Lung (tissue), 12 donors: ENCODE measurements around the gene TFDP1. TPM values are rescaled to one million over a fixed set of nuclear protein-coding genes. Genes with fewer than 3 reads are reported as not detected.

Experiments used
- ATAC-seq: fragments of 200-7000 bp; cut with Tn5 transposase; one replicate; pipeline ENCODE4 v1.9.1; 2020; ENCODE audit warnings: moderate number of reproducible peaks; ENCODE audit not compliant: insufficient read depth, low FRiP score
- DNase-seq, 3 donors: peaks; one replicate each; pipeline ENCODE4 v3.0.0-alpha.2; 2013 to 2017
- H3K27ac ChIP-seq, 2 donors: one replicate each; pipeline ENCODE4 v1.5.1; 2013; ENCODE audit warnings: mild to moderate bottlenecking in 2 of 2, moderate library complexity in 2 of 2, control low read depth in 1 of 2, inconsistent platforms in 1 of 2, low read depth in 1 of 2, low read length in 1 of 2
- H3K27me3 ChIP-seq, 3 donors: one replicate each; pipeline ENCODE4 v1.5.1; 2013; ENCODE audit warnings: low read length in 2 of 3; ENCODE audit not compliant: control insufficient read depth in 3 of 3, insufficient read depth in 3 of 3
- H3K36me3 ChIP-seq, 4 donors: one replicate each; pipeline ENCODE4 v1.5.1; 2013; ENCODE audit warnings: low read length in 4 of 4, mild to moderate bottlenecking in 1 of 4, moderate library complexity in 1 of 4; ENCODE audit not compliant: control insufficient read depth in 4 of 4, insufficient read depth in 4 of 4
- H3K4me1 ChIP-seq, 5 donors: one replicate each; pipeline ENCODE4 v1.5.1; 2013; ENCODE audit warnings: low read length in 5 of 5, mild to moderate bottlenecking in 2 of 5, moderate library complexity in 1 of 5; ENCODE audit not compliant: control insufficient read depth in 5 of 5, insufficient read depth in 5 of 5
- H3K4me3 ChIP-seq: one replicate; pipeline ENCODE4 v1.5.1; 2013; ENCODE audit warnings: mild to moderate bottlenecking, control low read depth, moderate library complexity
- H3K9ac ChIP-seq, 2 donors: one replicate each; pipeline ENCODE4 v1.5.1; 2013; ENCODE audit warnings: low read length in 2 of 2, control low read depth in 1 of 2; ENCODE audit not compliant: insufficient read depth in 1 of 2
- H3K9me3 ChIP-seq, 4 donors: one replicate each; pipeline ENCODE4 v1.5.1; 2013; ENCODE audit warnings: low read length in 3 of 4, mild to moderate bottlenecking in 1 of 4, moderate library complexity in 1 of 4; ENCODE audit not compliant: control insufficient read depth in 4 of 4, insufficient read depth in 3 of 4
- WGBS, 2 donors: extraction: QIAGEN DNeasy Blood & Tissue Kit; methylation state at CpG; one replicate each; pipeline ENCODE4 v1.1.7; 2013; 5-methylcytosine and 5-hydroxymethylcytosine counted together
- polyA plus RNA-seq, 2 donors: library from polyadenylated mRNA; stranded (reverse); fragments of 200-250 nt; gene quantifications; one replicate each; pipeline ENCODE4 v1.2.1, GENCODE V29; 2013
- total RNA-seq, 2 donors: library from RNA; depleted of rRNA in 1 of 2; stranded (reverse); fragments of >200 nt in 1 of 2; gene quantifications; one replicate each; pipeline ENCODE4 v1.2.1, GENCODE V29; 2014 to 2021
- TF ChIP-seq, protein P1 (sequence below): IDR thresholded peaks from 2 replicates; pipeline ENCODE4 v1.5.1; 2012; ENCODE audit warnings: mild to moderate bottlenecking; ENCODE audit errors: control extremely low read depth, extremely low read depth
- donor health status: control.
- donor health status: control.
- donor health status: Bipolar disorder and iron deficiency.
- donor health status: healthy.
- donor health status: DM: yes; HTN: yes; CAD: no.

TFDP1 gene
- total and polyA plus RNA-seq, 4 donors: 19.6 to 44.2 (median 40.3) TPM

DNA sequence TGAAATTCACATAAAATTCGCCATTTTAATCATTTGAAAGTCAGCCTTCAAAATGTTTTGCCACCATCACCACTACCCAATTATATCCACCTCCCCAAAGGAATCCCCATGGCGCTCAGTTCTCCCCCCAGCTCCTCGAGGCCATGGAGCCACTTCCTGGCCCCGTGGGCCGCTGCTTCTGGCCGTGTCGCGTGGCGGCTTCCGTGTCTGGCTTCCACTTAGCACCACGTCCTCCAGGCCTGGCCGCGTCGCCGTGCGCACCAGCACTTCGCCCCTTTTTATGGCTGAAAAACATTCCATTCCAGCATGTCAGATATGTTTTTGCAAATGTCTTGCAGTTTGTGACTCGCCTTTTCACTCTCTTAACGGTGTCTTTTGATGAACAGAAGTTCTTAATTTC, 47.3 kb upstream of the TFDP1 start:
- no peak overlapping the region for H3K27ac ChIP-seq
- H3K4me3 ChIP-seq: no peak overlapping the region
- no peak for ATAC-seq
- peaks cover 0 to 31% (median 20%) of the 10 kb centered on the region in 4 donors for H3K36me3 ChIP-seq
- peaks cover 0 to 7% (median 0%) of the 10 kb centered on the region in 3 donors for H3K27me3 ChIP-seq
- H3K9me3 ChIP-seq: peaks cover 0 to 6% (median 2%) of the 10 kb centered on the region in 4 donors
- DNase-seq: no peak
- H3K4me1 ChIP-seq: peaks cover 0 to 14% (median 0%) of the 10 kb centered on the region in 5 donors
- WGBS, 2 donors: 94% methylated on average over 19 of the region's 19 CpGs
- no peak overlapping the region for H3K9ac ChIP-seq
- TF ChIP-seq, protein P1, sequence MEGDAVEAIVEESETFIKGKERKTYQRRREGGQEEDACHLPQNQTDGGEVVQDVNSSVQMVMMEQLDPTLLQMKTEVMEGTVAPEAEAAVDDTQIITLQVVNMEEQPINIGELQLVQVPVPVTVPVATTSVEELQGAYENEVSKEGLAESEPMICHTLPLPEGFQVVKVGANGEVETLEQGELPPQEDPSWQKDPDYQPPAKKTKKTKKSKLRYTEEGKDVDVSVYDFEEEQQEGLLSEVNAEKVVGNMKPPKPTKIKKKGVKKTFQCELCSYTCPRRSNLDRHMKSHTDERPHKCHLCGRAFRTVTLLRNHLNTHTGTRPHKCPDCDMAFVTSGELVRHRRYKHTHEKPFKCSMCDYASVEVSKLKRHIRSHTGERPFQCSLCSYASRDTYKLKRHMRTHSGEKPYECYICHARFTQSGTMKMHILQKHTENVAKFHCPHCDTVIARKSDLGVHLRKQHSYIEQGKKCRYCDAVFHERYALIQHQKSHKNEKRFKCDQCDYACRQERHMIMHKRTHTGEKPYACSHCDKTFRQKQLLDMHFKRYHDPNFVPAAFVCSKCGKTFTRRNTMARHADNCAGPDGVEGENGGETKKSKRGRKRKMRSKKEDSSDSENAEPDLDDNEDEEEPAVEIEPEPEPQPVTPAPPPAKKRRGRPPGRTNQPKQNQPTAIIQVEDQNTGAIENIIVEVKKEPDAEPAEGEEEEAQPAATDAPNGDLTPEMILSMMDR: no peak

DNA sequence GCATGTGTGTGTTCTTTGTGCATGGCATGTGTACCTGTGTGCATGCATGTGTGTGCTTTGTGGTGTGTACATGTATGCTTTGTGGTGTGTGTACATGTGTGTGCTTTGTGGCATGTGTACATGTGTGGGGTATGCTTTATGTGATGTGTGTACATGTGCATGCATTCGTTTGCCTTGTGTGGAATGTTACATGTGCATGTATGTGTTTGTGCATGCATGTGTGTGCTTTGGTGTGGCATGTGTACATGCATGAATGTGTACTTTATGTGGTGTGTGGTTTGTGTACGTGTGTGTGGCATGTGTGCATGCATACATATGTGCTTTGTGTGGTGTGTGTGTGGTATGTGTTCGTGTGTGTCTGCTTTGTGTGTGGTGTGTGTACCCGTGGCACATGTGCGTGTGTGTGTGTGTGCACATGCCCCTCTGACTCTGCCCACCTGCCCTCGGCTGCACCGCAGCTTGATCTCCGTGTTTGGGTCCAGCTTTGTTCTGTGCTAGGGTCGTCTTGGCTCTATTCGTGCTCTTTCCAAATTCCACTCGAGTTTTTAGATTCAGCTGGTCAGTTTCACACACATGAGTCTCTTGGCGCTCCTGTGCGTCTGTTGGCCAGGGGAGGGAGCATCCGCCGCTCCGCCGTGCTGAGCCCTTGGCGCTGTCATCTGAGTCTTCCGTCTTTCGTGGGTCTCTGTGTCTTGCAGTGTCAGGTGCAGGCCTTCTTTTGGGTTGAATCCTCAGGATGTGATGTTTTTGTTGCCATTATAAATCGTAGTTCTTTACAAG, 46.5 kb upstream of the TFDP1 start:
- Histone ChIP-seq H3K36me3 (peaks cover 0 to 31% (median 21%) of the 10 kb centered on the region in 4 donors), H3K9ac (no peak overlapping the region), H3K4me1 (peaks cover 0 to 10% (median 0%) of the 10 kb centered on the region in 5 donors), H3K4me3 (no peak overlapping the region), H3K27me3 (peaks cover 0 to 7% (median 0%) of the 10 kb centered on the region in 3 donors), H3K27ac (no peak overlapping the region), H3K9me3 (peaks cover 0 to 6% (median 2%) of the 10 kb centered on the region in 4 donors)
- TF ChIP-seq, protein P1: no peak
- ATAC-seq: no peak
- no peak for DNase-seq
- WGBS, 2 donors: 96% methylated on average over 21 of the region's 21 CpGs

DNA sequence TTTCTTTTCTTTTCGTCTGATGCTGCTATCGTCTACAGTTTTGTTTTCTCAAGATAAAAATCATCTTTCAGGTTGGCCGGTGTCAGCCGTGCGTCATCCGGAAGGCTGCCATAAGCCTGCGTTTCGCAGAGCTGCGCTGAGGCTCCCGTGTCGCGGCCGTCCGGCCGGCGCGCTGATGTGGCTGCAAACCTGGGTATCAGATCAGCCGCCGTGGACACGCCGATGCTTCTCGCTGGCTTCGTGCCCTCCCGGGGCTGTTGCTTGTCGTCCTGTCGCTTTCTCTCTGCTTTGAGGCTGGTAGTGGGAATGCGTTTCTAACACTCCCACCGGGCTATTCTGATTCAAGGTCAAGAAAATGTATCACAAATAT, 45.9 kb upstream of the TFDP1 start:
- ATAC-seq: no peak
- Histone ChIP-seq H3K9ac (no peak overlapping the region), H3K9me3 (peaks cover 0 to 6% (median 2%) of the 10 kb centered on the region in 4 donors), H3K27ac (no peak overlapping the region), H3K4me3 (no peak overlapping the region), H3K27me3 (peaks cover 0 to 7% (median 0%) of the 10 kb centered on the region in 3 donors), H3K36me3 (peaks cover 0 to 28% (median 21%) of the 10 kb centered on the region in 4 donors), H3K4me1 (peaks cover 0 to 5% (median 0%) of the 10 kb centered on the region in 5 donors)
- 95% methylated on average over 28 of the region's 28 CpGs for WGBS, 2 donors
- no peak for DNase-seq
- TF ChIP-seq, protein P1: no peak
